IgD-negative memory B cell (primary cell): ENCODE results near the gene SBDS. TPM values are rescaled to one million over a fixed set of nuclear protein-coding genes. Genes with fewer than 3 reads are reported as not detected.
"Not testable (repeated sequence)": the region's sequence is repeated elsewhere in the genome, so short reads cannot be mapped to it uniquely, and the experiment has no call there.

Experiments
- H3K27ac Mint-ChIP-seq, 3 donors: one replicate each; pipeline ENCODE4 v1.8.0; 2020 to 2022; ENCODE audit warnings: mild to moderate bottlenecking in 3 of 3, mixed read lengths in 3 of 3, moderate library complexity in 1 of 3
- H3K27me3 Mint-ChIP-seq: one replicate; pipeline ENCODE4 v1.8.0; 2021; ENCODE audit warnings: mixed read lengths
- H3K36me3 Mint-ChIP-seq: one replicate; pipeline ENCODE4 v1.8.0; 2020; ENCODE audit warnings: mild to moderate bottlenecking, mixed read lengths
- H3K4me1 Mint-ChIP-seq, 3 donors: one replicate each; pipeline ENCODE4 v1.8.0; 2020 to 2022; ENCODE audit warnings: mixed read lengths in 3 of 3, mild to moderate bottlenecking in 1 of 3
- H3K4me3 Mint-ChIP-seq, 4 donors: one replicate each; pipeline ENCODE4 v1.8.0; 2020 to 2022; ENCODE audit warnings: mild to moderate bottlenecking in 4 of 4, mixed read lengths in 4 of 4, moderate library complexity in 3 of 4
- H3K9me3 Mint-ChIP-seq, 3 donors: one replicate each; pipeline ENCODE4 v1.8.0; 2020 to 2021; ENCODE audit warnings: mixed read lengths in 3 of 3, mild to moderate bottlenecking in 1 of 3
- polyA plus RNA-seq: library from polyadenylated mRNA; unstranded; fragments of 300-500 nt; fragmentation: Illumina TruSeq; gene quantifications from one replicate; pipeline ENCODE4 v1.2.3, GENCODE V29; 2021

The SBDS gene
- polyA plus RNA-seq, 1 donor from 2014 or later: 66.2 TPM

DNA sequence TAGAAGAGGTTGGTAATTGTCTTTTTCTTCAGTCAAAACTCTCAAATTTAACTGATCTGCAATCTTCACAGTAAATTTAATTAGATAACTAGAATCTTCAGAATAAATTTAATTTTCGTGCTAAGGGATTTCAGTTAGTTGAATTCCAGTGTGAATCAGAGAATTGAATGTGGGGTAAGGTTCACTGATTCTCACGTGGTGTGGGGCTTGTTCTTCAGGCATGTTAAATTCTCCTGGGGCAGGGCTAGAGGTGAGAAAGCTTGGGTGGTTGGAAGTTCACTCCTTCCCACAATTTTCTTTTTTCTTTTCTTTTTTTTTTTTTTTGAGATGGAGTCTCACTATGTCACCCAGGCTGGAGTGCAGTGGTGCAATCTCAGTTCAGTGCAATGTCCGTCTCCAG lies 14.3 kb upstream of the SBDS start:
- H3K27ac Mint-ChIP-seq, H3K4me3 Mint-ChIP-seq, H3K9me3 Mint-ChIP-seq, H3K4me1 Mint-ChIP-seq, H3K27me3 Mint-ChIP-seq, H3K36me3 Mint-ChIP-seq: not testable (repeated sequence)

DNA sequence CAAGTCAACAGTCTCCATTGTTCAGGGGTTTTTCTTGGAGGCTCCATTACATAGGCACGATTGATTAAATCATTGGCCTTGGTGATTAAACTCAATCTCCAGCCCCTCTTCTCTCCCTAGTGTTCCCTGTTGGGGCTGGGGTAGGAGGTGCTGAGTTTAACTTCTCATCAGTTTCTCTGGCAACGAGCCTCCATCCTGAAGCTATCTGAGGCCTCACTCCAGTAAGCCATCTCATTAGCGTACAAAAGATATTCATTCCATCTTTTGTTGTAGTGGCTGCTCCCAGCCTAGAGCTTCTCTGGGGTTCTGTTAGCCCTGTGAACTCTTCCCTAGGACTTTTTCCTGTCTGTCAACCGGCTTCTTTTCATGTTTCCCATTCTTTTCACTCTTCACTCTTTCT lies 12.9 kb upstream of the SBDS start:
- peaks cover 0 to 2% (median 1%) of the 10 kb centered on the region in 3 donors for H3K4me1 Mint-ChIP-seq
- no peak overlapping the region for H3K27ac Mint-ChIP-seq
- no peaks in the 10 kb centered on the region for H3K27me3 Mint-ChIP-seq
- H3K4me3 Mint-ChIP-seq: no peak overlapping the region
- peaks cover 10% of the 10 kb centered on the region for H3K36me3 Mint-ChIP-seq
- no peaks in the 10 kb centered on the region for H3K9me3 Mint-ChIP-seq

DNA sequence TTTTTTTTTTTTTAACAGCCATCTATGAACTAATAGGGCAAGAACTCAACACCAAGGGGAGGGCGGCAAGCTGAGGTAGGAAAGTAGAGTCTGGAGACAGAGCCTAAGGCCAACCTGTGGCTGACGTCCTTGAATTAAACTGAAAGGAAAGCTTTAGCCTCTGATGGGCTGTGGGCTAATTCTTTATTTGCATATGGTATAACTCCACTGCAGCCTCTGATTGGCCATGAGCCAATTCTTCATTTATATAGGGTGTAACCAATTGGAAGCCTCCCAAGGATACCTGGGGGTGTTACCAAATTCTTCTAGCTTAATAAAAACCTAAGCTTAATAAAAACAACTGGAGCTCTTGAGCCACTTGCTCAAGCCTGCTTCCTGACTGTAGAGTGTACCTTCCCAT lies 11.6 kb upstream of the SBDS start:
- Mint-ChIP-seq H3K27ac (no peak overlapping the region), H3K36me3 (peaks cover 10% of the 10 kb centered on the region)

DNA sequence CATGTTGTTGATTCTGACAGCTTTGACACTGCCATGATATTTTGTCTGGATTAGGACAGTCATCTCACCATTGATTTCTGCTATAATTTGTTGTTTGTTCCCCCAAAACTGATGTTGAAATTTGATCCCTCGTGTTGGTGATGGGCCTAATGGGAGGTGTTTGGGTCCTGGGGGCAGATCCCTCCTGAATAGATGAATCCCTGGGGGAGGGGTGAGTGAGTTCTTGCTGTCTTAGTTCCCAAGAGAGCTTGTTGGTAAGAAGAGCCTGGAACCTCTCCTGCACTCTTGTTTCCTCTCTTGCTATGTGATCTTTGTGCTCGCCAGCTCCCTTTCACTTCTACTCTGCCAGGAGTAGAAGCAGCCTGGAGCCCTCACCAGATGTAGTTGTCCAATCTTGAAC lies 8.8 kb upstream of the SBDS start:
- H3K36me3 Mint-ChIP-seq, H3K27ac Mint-ChIP-seq, H3K4me3 Mint-ChIP-seq, H3K9me3 Mint-ChIP-seq, H3K27me3 Mint-ChIP-seq, H3K4me1 Mint-ChIP-seq: not testable (repeated sequence)

More for the DNA sequence above, 11.6 kb upstream of the SBDS start:
- Mint-ChIP-seq H3K4me1 (peaks cover 0 to 6% (median 4%) of the 10 kb centered on the region in 3 donors), H3K4me3 (peak overlapping the region in 1 of 4 donors; percentile 12), H3K9me3 (no peaks in the 10 kb centered on the region), H3K27me3 (no peaks in the 10 kb centered on the region)

DNA sequence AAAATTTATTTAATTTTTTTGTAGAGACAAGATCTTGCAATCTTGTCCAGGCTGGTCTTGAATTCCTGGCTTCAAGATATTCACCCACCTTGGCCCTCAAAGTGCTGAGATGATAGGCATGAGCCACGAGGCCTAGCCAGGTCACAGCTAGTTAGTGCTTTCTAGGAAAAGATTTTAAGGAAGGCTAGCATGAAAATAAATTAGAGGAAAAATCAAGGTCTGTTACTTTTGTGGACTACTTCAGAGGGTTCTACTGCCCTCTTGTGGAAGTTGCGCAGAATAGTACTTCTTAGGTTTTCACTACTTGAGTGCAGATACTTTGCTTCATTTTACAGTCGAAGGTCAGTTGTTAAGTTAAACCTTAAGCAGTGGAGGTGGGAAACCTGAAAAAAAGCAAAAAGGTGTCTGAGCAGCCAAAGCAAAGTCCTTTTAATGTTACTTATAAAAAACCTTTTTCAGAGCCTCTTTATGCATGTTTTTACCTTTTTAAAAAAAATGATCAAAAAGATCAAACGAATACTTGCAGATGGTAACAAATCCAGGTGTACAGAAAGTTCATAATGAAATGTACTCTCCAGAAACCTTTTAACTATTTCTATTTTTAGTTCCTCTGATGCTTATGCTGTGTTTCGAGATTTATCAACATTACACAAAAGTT lies 5.3 kb upstream of the SBDS start:
- not testable (repeated sequence) for H3K9me3 Mint-ChIP-seq, H3K27me3 Mint-ChIP-seq, H3K36me3 Mint-ChIP-seq
- Mint-ChIP-seq H3K4me3 (peak overlapping the region in 3 of 4 donors; percentile 33 to 72 (median 50)), H3K4me1 (peaks cover 7 to 13% (median 9%) of the 10 kb centered on the region in 3 donors), H3K27ac (peak overlapping the region in 1 of 3 donors; percentile 16)

DNA sequence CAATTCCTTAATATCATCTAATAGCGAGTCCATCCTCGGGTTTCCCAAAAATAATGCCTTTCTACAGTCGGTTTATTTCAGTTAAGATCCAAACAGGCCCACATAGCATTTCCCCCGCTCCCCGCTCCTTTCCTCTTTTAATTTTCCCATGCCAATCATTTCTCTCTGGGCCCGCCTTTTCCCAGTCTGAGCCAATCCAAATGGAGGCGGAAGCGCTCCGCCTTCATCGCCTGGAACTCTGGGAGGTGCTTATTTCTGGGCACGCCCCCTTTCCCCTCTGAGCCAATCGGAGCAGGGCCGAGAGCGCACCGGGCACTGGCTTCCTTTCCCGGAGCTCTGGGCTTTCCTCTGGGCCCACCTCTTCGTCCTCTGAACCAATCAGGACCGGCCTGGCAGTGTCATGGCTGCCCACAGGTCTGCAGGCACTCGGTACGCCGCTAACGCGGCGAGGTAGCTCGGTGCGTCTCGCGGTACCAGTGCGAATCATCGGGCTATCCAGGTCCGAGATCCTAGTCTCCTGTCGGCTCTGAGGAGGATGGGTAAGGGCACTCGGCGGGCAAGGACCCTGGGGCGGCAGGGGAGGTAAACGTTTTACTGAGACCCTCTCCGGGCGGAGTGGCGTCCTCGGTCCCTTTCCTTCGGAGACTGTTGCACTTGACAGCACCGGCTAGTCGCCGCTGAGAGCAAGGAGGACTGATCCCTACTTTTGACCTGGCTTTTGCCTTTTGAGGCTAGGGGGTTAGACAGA lies 1.2 kb upstream of the SBDS start, which contains the start of gene TYW1:
TSS of gene TYW1 (plus strand) at position 390 of the 748 bp plus-strand sequence. CDS start at position 536, 146 bp downstream.
- H3K4me1 Mint-ChIP-seq: peaks cover 7 to 20% (median 9%) of the 10 kb centered on the region in 3 donors
- H3K4me3 Mint-ChIP-seq: peak within 1 kb of the TSS; percentile 94 to 100 (median 98)
- not testable (repeated sequence) for H3K9me3 Mint-ChIP-seq, H3K27me3 Mint-ChIP-seq, H3K36me3 Mint-ChIP-seq
- peak within 1 kb of the TSS; percentile 92 to 95 (median 95) for H3K27ac Mint-ChIP-seq

DNA sequence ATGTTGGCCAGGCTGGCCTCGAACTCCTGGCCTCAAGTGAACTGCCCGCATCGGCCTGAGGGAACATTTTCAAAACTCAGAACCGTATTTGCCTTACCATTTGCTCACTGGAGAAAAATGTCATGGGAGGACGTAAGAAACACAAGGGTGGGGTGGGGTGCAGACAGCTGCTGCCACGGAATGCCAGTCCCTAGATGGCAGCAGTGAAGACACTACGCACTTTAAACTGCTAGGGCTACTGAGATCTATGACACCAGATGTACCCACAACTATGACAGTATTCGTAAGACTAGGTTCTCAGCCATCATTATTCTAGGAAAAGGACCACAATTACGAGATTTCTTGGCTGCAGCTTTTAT lies 716 bp downstream of the SBDS start:
- Mint-ChIP-seq H3K27ac (peak overlapping the region; percentile 92 to 100 (median 95)), H3K4me3 (peak overlapping the region; percentile 94 to 100 (median 98)), H3K4me1 (peaks cover 7 to 19% (median 8%) of the 10 kb centered on the region in 3 donors)
- not testable (repeated sequence) for H3K27me3 Mint-ChIP-seq, H3K9me3 Mint-ChIP-seq, H3K36me3 Mint-ChIP-seq

DNA sequence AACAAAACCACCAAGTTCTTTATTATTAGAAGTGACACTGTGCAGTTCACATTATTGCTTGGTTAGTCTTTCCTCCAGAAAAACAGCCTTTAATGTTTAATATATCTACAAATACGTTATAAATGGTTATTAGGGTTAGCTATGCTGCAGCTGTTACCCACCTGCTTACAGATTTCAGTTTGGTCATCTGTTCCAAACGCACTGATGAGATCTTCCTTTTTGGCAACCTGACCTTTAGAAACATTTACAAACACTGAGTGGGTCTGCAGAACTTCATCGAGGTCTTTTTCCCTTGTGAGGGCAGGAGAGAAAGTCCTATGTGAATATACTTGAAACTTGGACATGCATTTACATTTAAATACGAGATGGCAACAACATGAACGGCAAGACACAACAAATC lies 1.3 kb downstream of the SBDS start:
- peak overlapping the region; percentile 94 to 100 (median 98) for H3K4me3 Mint-ChIP-seq
- peaks cover 7 to 19% (median 8%) of the 10 kb centered on the region in 3 donors for H3K4me1 Mint-ChIP-seq
- H3K27me3 Mint-ChIP-seq, H3K9me3 Mint-ChIP-seq, H3K36me3 Mint-ChIP-seq: not testable (repeated sequence)
- peak overlapping the region; percentile 92 to 100 (median 95) for H3K27ac Mint-ChIP-seq

DNA sequence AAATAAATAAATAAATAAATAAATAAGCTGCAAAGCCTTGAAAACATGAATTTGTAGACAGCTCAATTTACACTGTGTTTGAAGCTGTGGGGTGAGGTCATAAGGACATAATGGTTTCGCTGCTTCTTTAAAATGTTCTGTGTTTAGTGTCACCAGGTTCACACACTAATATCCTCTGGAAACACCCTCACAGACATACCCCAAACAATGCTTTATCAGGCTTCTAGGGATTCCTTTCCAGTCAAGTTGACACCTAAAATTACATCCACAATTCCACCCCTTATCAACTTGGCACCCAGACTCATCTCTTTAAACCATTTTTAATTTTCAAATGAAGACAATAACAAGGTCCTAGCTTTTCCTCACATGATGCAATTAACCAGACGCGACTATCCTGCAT lies 5.8 kb downstream of the SBDS start:
- H3K36me3 Mint-ChIP-seq, H3K27ac Mint-ChIP-seq, H3K4me3 Mint-ChIP-seq, H3K27me3 Mint-ChIP-seq, H3K9me3 Mint-ChIP-seq, H3K4me1 Mint-ChIP-seq: not testable (repeated sequence)

DNA sequence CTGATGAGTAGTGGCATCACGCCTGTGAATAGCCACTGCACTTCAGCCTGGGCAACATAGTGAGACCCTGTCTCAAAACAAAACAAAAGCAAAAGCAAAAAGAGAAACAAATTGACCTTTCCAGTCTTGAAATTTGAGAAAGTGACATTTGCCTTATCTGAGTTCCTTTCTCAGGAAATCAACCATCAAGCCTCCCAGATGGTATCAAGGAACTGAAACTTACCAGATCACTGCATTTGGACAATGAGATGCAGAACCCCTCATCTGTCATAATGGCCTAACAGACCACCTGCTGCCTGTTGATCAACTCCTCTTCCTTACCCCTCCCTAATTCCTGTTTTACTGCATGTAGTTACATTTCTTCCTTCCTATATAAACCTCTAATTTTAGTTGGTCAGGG lies 15.1 kb downstream of the SBDS start:
- Mint-ChIP-seq H3K9me3 (peaks cover 4 to 14% (median 9%) of the 10 kb centered on the region in 3 donors), H3K27ac (peak overlapping the region in 2 of 3 donors; percentile 51 to 73), H3K4me3 (peak overlapping the region in 1 of 4 donors; percentile 37)
- H3K36me3 Mint-ChIP-seq, H3K4me1 Mint-ChIP-seq, H3K27me3 Mint-ChIP-seq: not testable (repeated sequence)

DNA sequence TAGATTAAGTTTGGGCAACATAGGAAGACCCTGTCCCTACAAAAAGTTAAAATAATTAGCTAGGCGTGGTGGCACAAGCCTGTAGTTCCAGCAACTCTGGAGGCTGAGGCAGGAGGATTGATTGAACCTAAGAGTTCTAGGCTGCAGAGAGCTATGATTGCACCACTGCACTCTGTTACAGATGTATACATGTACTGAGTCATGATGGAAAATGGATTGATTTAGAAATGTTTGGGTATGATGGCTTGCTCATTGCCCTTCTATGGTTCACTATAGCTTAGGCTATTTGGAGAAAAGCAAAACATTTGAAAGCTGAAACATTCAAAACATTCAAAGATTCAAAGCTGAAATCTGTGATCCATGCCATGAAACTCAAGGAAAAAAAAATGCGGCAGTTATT lies 16.4 kb downstream of the SBDS start:
- not testable (repeated sequence) for H3K4me3 Mint-ChIP-seq, H3K36me3 Mint-ChIP-seq, H3K27me3 Mint-ChIP-seq

DNA sequence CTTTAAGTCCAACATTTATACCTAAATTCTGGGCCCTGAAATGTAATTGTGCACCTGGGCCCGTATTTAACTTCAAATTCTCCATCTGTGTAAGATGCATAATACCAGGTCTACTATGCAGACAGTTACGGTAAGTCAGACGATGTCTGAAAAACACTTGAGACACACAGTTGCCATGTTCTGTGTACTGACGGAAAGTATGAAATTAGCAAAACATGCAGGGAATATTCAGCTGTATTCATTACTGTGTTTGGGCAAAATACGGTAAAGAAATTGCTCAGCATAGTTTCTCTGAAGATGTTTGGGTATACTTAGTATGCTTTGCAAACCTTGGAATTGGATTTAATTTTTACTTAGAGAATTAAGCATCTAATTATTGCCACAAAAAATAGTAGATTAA lies 17.1 kb downstream of the SBDS start:
- not testable (repeated sequence) for H3K4me1 Mint-ChIP-seq, H3K4me3 Mint-ChIP-seq, H3K27me3 Mint-ChIP-seq, H3K27ac Mint-ChIP-seq, H3K36me3 Mint-ChIP-seq
- peaks cover 4 to 14% (median 9%) of the 10 kb centered on the region in 3 donors for H3K9me3 Mint-ChIP-seq

More for the DNA sequence above, 16.4 kb downstream of the SBDS start:
- not testable (repeated sequence) for H3K4me1 Mint-ChIP-seq
- H3K27ac Mint-ChIP-seq: peak overlapping the region in 1 of 3 donors; percentile 57
- peaks cover 4 to 14% (median 9%) of the 10 kb centered on the region in 3 donors for H3K9me3 Mint-ChIP-seq

DNA sequence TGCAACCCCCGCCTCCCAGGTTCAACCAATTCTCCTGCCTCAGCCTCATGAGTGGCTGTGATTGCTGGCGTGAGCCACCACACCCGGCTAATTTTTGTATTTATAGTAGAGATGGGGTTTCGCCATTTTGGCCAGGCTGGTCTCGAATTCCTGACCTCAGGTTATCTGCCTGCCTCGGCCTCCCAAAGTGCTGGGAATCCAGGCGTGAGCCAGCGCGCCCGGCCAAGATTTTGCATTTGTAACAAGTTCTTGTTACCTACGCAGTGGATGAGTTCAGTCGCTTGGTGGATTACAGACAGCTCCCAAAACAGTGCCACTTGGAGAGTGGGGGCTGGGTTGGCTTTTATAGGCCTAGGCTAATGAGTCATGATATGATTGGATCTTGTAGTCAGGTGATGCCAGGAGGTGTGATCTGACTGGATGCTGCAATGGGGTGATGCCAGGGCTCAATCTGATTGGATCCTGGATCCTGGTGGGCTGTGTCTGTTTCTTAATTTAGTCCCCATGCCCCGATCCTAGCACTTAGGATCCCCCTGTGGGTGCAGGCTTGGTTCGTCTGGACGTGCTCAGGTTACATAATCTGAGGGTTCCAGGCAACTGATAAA lies 20.3 kb downstream of the SBDS start:
- no peak overlapping the region for H3K27ac Mint-ChIP-seq
- no peaks in the 10 kb centered on the region for H3K4me1 Mint-ChIP-seq
- H3K4me3 Mint-ChIP-seq: peak overlapping the region in 1 of 4 donors; percentile 22
- peaks cover 3% of the 10 kb centered on the region for H3K36me3 Mint-ChIP-seq
- H3K27me3 Mint-ChIP-seq: no peaks in the 10 kb centered on the region
- H3K9me3 Mint-ChIP-seq: peaks cover 4 to 5% (median 5%) of the 10 kb centered on the region in 3 donors

DNA sequence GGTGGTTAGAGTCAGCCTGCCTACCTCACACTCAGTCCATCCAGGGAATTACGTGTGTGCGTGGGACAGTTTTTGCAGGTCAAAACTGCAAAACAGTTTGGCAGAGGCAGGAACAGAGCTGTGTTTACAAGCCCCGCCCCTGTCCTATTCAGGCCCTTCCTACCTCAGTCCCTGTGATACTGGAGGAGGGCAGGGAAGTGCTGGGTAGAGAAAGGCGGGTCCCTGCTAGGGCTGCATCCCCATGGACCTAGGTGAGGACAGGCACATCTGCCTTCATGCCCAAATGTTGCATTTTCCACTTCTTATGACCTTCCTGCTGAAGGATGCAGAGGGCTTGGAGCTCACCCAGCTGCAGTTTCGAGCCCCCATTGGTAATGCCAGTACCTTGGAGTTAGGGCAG lies 25.1 kb downstream of the SBDS start:
- no peak overlapping the region for H3K27ac Mint-ChIP-seq
- H3K4me1 Mint-ChIP-seq: no peaks in the 10 kb centered on the region

DNA sequence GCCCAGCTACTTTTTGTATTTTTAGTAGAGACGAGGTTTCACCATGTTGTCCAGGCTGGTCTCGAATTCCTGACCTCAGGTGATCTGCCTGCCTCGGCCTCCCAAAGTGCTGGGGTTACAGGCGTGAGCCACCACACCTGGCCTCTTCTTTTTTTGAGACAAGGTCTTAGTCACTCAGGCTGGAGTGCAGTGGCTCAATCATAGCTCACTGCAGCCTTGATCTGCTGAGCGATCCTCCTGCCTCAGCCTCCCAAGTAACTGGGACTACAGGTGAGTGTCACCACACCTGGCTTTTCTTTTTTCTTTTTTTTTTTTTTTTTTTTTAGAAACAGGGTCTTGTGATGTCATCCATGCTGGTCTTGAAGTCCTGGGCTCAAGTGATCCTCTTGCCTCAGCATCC lies 26.4 kb downstream of the SBDS start:
- H3K4me3 Mint-ChIP-seq, H3K27ac Mint-ChIP-seq, H3K9me3 Mint-ChIP-seq, H3K27me3 Mint-ChIP-seq, H3K4me1 Mint-ChIP-seq, H3K36me3 Mint-ChIP-seq: not testable (repeated sequence)

More for the DNA sequence above, 25.1 kb downstream of the SBDS start:
- Mint-ChIP-seq H3K4me3 (peak overlapping the region in 1 of 4 donors; percentile 23), H3K9me3 (no peaks in the 10 kb centered on the region), H3K36me3 (peaks cover 2% of the 10 kb centered on the region), H3K27me3 (no peaks in the 10 kb centered on the region)
